Nephron progenitor cell (in vitro differentiated cells): ENCODE measurements around the gene TECTA.
"Not testable (repeated sequence)": the region's sequence is repeated elsewhere in the genome, so short reads cannot be mapped to it uniquely, and the experiment has no call there.

Experiments used
- DNase-seq: peaks from one replicate; pipeline ENCODE4 v3.0.0; 2021
- H3K27ac Mint-ChIP-seq: 2 replicates; pipeline ENCODE4 v1.8.0; 2021; ENCODE audit warnings: mild to moderate bottlenecking, moderate library complexity, mixed read lengths
- H3K27me3 Mint-ChIP-seq: 2 replicates; pipeline ENCODE4 v1.8.0; 2021; ENCODE audit warnings: mild to moderate bottlenecking, low read depth, mixed read lengths; ENCODE audit not compliant: poor library complexity
- H3K36me3 Mint-ChIP-seq: 2 replicates; pipeline ENCODE4 v1.8.0; 2021; ENCODE audit warnings: low read depth, mixed read lengths
- H3K4me1 Mint-ChIP-seq: 2 replicates; pipeline ENCODE4 v1.8.0; 2021; ENCODE audit warnings: mixed read lengths
- H3K4me3 Mint-ChIP-seq: 2 replicates; pipeline ENCODE4 v1.8.0; 2021; ENCODE audit warnings: mild to moderate bottlenecking, moderate library complexity, mixed read lengths
- H3K9me3 Mint-ChIP-seq: 2 replicates; pipeline ENCODE4 v1.8.0; 2021; ENCODE audit warnings: mild to moderate bottlenecking, moderate library complexity, mixed read lengths
- TF ChIP-seq, protein P1 (sequence below): fragments of 200-600 bp; sonication (generic); IDR thresholded peaks from 2 replicates; pipeline ENCODE4 v1.5.0; 2021; ENCODE audit warnings: antibody characterized with exemption

TECTA gene

GRCh38 chr11:121236115-121237001 lies 135.3 kb downstream of the TECTA start:
- Mint-ChIP-seq H3K4me3 (no peak overlapping the region), H3K4me1 (peaks cover 22% of the 10 kb centered on the region), H3K27me3 (no peaks in the 10 kb centered on the region), H3K27ac (peak overlapping the region; percentile 68), H3K36me3 (no peaks in the 10 kb centered on the region), H3K9me3 (no peaks in the 10 kb centered on the region)
- peak; percentile 6 for DNase-seq
- TF ChIP-seq, protein P1, sequence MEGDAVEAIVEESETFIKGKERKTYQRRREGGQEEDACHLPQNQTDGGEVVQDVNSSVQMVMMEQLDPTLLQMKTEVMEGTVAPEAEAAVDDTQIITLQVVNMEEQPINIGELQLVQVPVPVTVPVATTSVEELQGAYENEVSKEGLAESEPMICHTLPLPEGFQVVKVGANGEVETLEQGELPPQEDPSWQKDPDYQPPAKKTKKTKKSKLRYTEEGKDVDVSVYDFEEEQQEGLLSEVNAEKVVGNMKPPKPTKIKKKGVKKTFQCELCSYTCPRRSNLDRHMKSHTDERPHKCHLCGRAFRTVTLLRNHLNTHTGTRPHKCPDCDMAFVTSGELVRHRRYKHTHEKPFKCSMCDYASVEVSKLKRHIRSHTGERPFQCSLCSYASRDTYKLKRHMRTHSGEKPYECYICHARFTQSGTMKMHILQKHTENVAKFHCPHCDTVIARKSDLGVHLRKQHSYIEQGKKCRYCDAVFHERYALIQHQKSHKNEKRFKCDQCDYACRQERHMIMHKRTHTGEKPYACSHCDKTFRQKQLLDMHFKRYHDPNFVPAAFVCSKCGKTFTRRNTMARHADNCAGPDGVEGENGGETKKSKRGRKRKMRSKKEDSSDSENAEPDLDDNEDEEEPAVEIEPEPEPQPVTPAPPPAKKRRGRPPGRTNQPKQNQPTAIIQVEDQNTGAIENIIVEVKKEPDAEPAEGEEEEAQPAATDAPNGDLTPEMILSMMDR: no peak

GRCh38 chr11:121237247-121237646 lies 136.2 kb downstream of the TECTA start:
- H3K27ac Mint-ChIP-seq: peak overlapping the region; percentile 19

GRCh38 chr11:121237686-121238658 lies 136.9 kb downstream of the TECTA start:
- peaks cover 30% of the 10 kb centered on the region for H3K4me1 Mint-ChIP-seq
- no peaks in the 10 kb centered on the region for H3K27me3 Mint-ChIP-seq
- H3K4me3 Mint-ChIP-seq: no peak overlapping the region
- TF ChIP-seq, protein P1: no peak
- no peaks in the 10 kb centered on the region for H3K9me3 Mint-ChIP-seq
- DNase-seq: no peak
- H3K36me3 Mint-ChIP-seq: no peaks in the 10 kb centered on the region
- no peak overlapping the region for H3K27ac Mint-ChIP-seq

More at GRCh38 chr11:121237247-121237646, 136.2 kb downstream of the TECTA start:
- H3K9me3 Mint-ChIP-seq, H3K36me3 Mint-ChIP-seq, DNase-seq, H3K4me3 Mint-ChIP-seq, H3K27me3 Mint-ChIP-seq: not testable (repeated sequence)
- peaks cover 27% of the 10 kb centered on the region for H3K4me1 Mint-ChIP-seq

DNA sequence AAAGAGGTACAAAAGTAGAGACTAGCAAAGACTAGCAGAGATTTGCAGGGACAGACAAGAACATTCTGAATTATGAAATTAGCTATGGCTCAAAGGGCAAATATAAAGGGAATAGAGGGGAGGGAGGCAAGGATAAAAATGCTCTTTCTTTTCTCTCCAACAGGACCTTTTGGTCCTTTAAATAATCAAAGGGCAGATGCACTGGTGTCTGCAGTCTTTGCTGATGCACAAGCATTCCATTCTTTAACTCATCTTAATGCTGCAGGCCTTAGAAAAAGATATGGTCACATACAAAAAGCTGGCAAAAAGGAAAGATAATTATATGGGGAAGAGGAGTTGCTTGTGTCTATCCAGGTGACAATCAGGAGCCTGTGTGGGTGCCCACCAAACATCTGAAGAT lies 137.9 kb downstream of the TECTA start:
- H3K4me1 Mint-ChIP-seq: peaks cover 30% of the 10 kb centered on the region
- no peaks in the 10 kb centered on the region for H3K36me3 Mint-ChIP-seq

DNA sequence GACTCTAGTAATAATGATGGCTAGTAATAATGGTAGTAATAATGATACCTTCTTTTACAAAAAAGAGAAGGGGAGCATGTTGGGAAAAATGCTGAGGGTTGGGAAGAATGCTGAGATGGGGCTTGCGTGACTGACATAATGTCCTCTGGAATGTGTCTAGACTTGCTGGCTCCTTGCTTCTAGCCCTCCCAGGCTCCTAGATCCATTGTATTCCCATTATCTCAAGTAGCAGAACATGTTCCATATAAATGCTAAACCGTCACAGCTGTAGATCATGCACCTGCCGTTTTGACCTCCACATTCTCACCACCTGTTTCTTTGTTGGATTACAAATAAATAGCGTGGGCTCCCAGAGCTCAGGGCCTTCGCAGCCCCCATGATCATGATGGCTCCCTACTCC lies 139.0 kb downstream of the TECTA start:
- not testable (repeated sequence) for H3K27me3 Mint-ChIP-seq, H3K36me3 Mint-ChIP-seq, H3K4me3 Mint-ChIP-seq, H3K27ac Mint-ChIP-seq, DNase-seq, H3K9me3 Mint-ChIP-seq
- H3K4me1 Mint-ChIP-seq: peaks cover 30% of the 10 kb centered on the region

More for the DNA sequence above, 137.9 kb downstream of the TECTA start:
- Mint-ChIP-seq H3K27me3 (no peaks in the 10 kb centered on the region), H3K27ac (no peak overlapping the region), H3K4me3 (no peak overlapping the region), H3K9me3 (no peaks in the 10 kb centered on the region)
- DNase-seq: no peak
- TF ChIP-seq, protein P1: no peak

GRCh38 chr11:121240650-121241303 lies 139.7 kb downstream of the TECTA start:
- Mint-ChIP-seq H3K27me3 (no peaks in the 10 kb centered on the region), H3K4me1 (peaks cover 24% of the 10 kb centered on the region), H3K9me3 (no peaks in the 10 kb centered on the region), H3K4me3 (no peak overlapping the region), H3K27ac (no peak overlapping the region), H3K36me3 (no peaks in the 10 kb centered on the region)
- TF ChIP-seq, protein P1: no peak
- DNase-seq: no peak
